GM18951 (cell line): ENCODE measurements around the gene CBX6.

Experiments
- POLR2A ChIP-seq: IDR thresholded peaks from 4 replicates; pipeline ENCODE4 v1.6.1; 2011; ENCODE audit warnings: mild to moderate bottlenecking; ENCODE audit not compliant: insufficient read length, insufficient read depth; ENCODE audit errors: extremely low read depth
- in situ Hi-C: fragments of 300-500 bp; cut with MboI; formaldehyde crosslinking; loops from one replicate; pipeline ENCODE4 v1.12.0; 2022; ENCODE audit warnings: low sequenced_read_pairs, mixed read lengths, inconsistent platforms; ENCODE audit not compliant: unreplicated experiment

Gene CBX6

GRCh38 chr22:38869663-38870062 is 2.4 kb downstream of the CBX6 start:
- peak; percentile 16 for TF ChIP-seq POLR2A
- in situ Hi-C loops, result loop anchor here (10.0 kb wide), 1 partner anchor 135 kb away; no protein-coding TSS in a partner anchor

GRCh38 chr22:38868886-38869381 is 3.1 kb downstream of the CBX6 start:
- no peak for TF ChIP-seq POLR2A
- in situ Hi-C loops, result no loop called here

DNA sequence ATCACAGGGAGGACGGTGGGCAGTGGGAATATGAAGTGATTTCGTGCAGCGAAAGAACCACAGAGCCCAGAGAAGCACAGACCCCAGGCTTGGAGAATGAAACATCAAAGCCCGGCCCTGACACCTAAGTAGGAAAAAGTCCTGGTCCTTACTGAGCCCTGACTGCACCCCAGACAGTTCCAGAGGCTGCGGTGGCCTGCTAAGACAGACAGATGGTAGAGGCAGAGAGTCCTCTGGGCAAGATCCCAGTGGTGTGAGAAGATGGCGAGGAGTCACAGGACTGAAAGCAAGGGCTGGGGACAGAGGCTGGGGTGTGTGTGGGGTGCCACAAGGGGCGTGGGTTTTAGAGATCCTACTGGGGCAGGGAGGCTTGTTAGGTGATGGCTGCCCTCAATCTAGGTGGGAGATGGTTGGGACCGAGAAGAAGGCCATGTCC is 3.7 kb downstream of the CBX6 start:
- no peak for TF ChIP-seq POLR2A
- in situ Hi-C loops, result no loop called here

DNA sequence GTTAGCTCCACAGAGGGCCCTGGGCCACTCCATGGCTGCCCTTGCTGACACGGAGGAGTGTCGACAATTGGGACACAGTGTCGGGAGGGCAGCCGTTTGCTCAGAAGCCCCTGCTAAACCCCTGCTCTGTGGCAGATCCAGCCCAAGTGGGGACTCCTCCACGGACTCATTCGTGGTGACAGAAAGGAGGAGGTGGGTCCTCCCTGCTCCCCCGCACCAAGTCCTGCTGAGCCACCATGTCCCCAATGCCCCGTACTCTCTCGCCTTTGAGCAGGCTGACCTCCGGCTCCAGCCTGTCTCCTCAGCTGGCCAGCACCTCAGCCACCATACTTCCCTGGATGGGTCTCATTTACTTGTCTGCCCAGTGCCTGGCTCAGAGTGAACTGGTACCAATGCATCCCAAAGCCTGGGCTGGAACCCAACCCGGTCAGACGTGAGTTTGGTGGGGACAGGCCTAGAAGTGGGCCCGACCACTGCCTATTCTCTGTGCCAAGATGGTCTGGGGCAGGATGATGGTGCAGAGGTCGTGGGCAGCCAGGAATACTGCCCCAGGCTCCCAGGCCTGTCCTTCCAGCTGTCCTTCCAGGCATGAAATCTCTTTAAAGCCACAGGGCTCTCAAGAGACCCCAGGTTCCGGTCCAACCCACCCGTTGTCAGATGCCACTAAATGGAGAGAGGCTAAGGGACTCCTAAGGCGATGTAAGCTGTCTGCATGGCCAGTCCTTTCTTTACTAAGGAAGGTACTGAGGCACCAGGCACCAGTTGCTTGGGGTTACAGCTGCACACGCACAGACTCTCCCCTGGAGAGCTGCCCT is 4.3 kb downstream of the CBX6 start:
- TF ChIP-seq POLR2A, result no peak
- in situ Hi-C loops, result no loop called here

DNA sequence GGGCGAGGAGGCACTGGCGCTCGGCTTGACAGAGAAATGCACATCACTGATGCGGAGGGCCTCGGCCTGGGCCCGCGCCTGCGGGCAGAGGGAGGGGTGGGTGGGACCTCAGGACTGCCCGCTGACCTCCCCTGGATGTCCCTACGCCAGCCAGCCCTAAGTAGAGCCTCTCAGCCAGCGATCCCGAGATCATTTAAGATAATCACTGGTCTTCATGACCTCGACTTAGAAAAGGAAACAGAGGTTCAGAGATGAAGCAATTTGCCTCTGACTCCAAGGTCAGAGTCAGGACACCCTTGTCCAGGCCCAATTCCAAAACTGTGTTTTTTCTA is 4.9 kb downstream of the CBX6 start:
- in situ Hi-C loops, result no loop called here

GRCh38 chr22:38866399-38867123 is 5.5 kb downstream of the CBX6 start:
- in situ Hi-C loops, result no loop called here
- TF ChIP-seq POLR2A, result no peak

More for the DNA sequence above, 4.9 kb downstream of the CBX6 start:
- no peak for TF ChIP-seq POLR2A

GRCh38 chr22:38866024-38866398 is 6.0 kb downstream of the CBX6 start:
- in situ Hi-C loops, result no loop called here

DNA sequence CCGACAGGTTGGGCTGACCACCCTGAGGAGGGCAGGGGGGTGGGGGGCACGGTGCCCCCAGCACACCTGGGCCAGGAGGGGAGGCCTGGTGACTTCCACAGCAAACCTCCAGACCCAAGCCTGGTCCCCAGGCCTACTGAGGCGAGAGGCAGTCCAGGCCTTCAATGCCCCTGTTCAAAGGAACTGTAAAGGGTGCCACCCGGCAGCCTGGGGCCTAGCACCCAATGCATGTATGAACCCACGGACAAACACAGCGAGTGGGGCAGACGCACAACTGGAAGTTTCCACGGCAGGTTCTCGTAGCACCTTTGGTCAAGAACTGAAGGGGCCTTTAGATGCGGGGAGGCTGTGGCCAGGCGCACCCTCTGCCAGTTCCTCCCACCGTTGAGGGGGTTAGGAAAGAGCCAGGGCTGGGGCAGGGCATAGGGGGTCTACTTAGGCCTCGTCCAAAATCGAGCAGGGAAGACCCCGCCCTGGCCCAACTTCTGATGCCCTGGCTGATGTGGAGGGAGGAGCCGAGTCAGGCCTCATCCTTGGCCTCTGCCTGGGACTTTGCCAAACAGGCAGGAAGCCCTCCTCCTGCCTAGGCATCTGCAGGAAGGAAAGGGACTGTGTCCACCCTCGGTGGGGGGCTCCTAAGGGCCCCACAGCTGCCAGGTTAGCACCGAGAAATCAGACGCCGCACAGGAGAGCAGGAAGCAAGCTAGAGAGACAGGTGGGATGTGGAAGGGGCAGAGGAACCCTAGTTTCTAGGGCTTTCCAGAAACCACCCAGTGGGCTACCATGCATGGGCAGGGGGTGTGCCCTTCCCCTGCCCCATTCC is 6.6 kb downstream of the CBX6 start:
- in situ Hi-C loops, result no loop called here
- no peak for TF ChIP-seq POLR2A

More at GRCh38 chr22:38866024-38866398, 6.0 kb downstream of the CBX6 start:
- TF ChIP-seq POLR2A, result no peak

GRCh38 chr22:38864361-38865191 is 7.4 kb downstream of the CBX6 start:
- in situ Hi-C loops, result no loop called here
- no peak for TF ChIP-seq POLR2A

DNA sequence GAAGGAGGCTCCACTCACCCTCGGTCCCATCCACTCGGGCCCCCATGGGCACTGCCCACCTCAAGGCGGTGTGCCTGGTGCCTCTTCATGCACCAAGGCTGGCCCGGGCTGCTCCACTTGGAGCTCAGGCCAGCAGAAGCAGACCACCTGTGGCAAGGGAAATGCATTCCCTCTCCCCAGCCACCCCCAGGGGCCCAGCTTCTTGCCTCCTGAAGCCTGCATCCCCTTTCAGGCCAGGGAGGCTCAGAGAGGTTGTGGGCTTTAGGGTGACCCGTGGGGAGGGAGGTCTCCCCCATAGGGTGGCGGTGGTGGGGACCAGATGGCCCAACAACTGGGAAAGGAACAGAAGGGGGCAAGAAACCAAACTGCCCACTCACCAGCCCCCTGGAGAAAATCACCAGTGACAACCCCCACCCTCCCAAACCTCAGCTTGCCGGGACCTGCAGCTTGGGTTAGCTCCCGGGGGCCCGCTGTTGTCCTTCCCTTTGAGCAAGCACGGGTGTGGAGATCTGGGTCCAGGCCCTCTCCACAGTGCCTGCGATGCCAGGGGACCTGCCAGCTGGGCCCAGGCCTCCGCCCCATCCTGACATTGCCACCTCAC is 8.4 kb downstream of the CBX6 start:
- in situ Hi-C loops, result no loop called here
- TF ChIP-seq POLR2A, result peak; percentile 18

GRCh38 chr22:38862375-38863329 is 9.4 kb downstream of the CBX6 start:
- no peak for TF ChIP-seq POLR2A
- in situ Hi-C loops, result no loop called here
